ENCODE measurements around the gene POU3F1.
"Not testable (repeated sequence)": the region's sequence is repeated elsewhere in the genome, so short reads cannot be mapped to it uniquely, and the experiment has no call there.

The POU3F1 gene

GRCh38 chr1:38046884-38047602, 450 bp upstream of the POU3F1 start:
- DNase-seq: peak; percentile 69 to 88

- DNase-seq: no peak
Observed at GRCh38 chr1:38045401-38046332, 926 bp downstream of the POU3F1 start.

- DNase-seq: no peak
Observed at GRCh38 chr1:38044221-38045215, 2.1 kb downstream of the POU3F1 start.

- no peak for DNase-seq
Observed at GRCh38 chr1:38043036-38043747, 3.4 kb downstream of the POU3F1 start.

GRCh38 chr1:38041936-38042834, 4.4 kb downstream of the POU3F1 start:
- DNase-seq: no peak

GRCh38 chr1:38039331-38040088, 7.1 kb downstream of the POU3F1 start:
- no peak for DNase-seq

GRCh38 chr1:38038861-38039260, 7.7 kb downstream of the POU3F1 start:
- DNase-seq: no peak

GRCh38 chr1:38037221-38037939, 9.2 kb downstream of the POU3F1 start:
- DNase-seq: no peak

GRCh38 chr1:38034871-38035270, 11.7 kb downstream of the POU3F1 start:
- no peak for DNase-seq

- DNase-seq: not testable (repeated sequence)
Observed at GRCh38 chr1:38032992-38033391, 13.6 kb downstream of the POU3F1 start.

GRCh38 chr1:38031513-38031866, 15.1 kb downstream of the POU3F1 start:
- DNase-seq: no peak

- DNase-seq: no peak
Observed at GRCh38 chr1:38030596-38031512, 15.7 kb downstream of the POU3F1 start.

GRCh38 chr1:38029685-38030511, 16.7 kb downstream of the POU3F1 start:
- no peak for DNase-seq

- peak; percentile 23 to 73 for DNase-seq
Observed at GRCh38 chr1:38029081-38029681, 17.4 kb downstream of the POU3F1 start.

- DNase-seq: no peak
Observed at GRCh38 chr1:38028671-38029070, 17.9 kb downstream of the POU3F1 start.

GRCh38 chr1:38028105-38028591, 18.4 kb downstream of the POU3F1 start:
- DNase-seq: no peak

All from NCI-H446 (cell line).